Right ventricle myocardium inferior (tissue), 1 donor: ENCODE measurements around the gene TACR2. TPM values are rescaled to one million over a fixed set of nuclear protein-coding genes. Genes with fewer than 3 reads are reported as not detected.
A peak's percentile ranks its signal among the peaks of the same experiment; 100 is the strongest.

ENCODE experiments used
- ATAC-seq: fragments of 200-7000 bp; cut with Tn5 transposase; one replicate; pipeline ENCODE4 v1.9.1; 2020; ENCODE audit warnings: mild to moderate bottlenecking, moderate library complexity
- DNase-seq: peaks from one replicate; pipeline ENCODE4 v3.0.0; 2021; ENCODE audit errors: missing footprints
- intact Hi-C: fragments of 100-400 bp; cut with DNase I; formaldehyde crosslinking; loops from one replicate; pipeline ENCODE4 v1.11.0; 2022
- total RNA-seq: library from RNA; stranded (reverse); fragmentation: NEBNext Ultra II Directional; extraction: Animal tissue kit (Norgen Biotek cat#: 25700); gene quantifications from one replicate; pipeline ENCODE4 v1.2.1, GENCODE V29; 2021
- donor health status: DM: no; HTN: yes; CAD: no; lungs with severe emphysema.

TACR2 gene
- total RNA-seq, 1 donor from 2014 or later: 0.19 TPM

GRCh38 chr10:69388488-69388887, 28.2 kb downstream of the TACR2 start:
- DNase-seq: no peak
- no peak for ATAC-seq
- intact Hi-C loops: no loop called here

DNA sequence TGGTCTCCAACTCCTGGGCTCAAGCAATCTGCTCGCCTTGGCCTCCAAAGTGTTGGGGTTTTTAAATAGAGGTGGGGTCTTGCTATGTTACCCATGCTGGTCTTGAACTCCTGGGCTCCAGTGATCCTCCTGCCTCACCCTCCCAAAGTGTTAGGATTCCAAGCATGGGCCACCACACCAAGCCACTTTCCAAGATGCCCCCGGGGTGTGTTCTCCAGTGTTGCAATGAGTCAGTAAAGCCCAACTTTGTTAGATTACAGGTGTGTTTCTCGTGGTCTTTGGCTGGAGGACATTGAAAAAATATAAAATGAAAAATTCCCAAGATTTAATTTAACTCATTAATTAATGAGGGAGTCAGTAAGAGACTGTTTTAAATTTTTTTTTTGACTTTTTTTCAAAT, 29.2 kb downstream of the TACR2 start:
- intact Hi-C loops: no loop called here
- DNase-seq: no peak

DNA sequence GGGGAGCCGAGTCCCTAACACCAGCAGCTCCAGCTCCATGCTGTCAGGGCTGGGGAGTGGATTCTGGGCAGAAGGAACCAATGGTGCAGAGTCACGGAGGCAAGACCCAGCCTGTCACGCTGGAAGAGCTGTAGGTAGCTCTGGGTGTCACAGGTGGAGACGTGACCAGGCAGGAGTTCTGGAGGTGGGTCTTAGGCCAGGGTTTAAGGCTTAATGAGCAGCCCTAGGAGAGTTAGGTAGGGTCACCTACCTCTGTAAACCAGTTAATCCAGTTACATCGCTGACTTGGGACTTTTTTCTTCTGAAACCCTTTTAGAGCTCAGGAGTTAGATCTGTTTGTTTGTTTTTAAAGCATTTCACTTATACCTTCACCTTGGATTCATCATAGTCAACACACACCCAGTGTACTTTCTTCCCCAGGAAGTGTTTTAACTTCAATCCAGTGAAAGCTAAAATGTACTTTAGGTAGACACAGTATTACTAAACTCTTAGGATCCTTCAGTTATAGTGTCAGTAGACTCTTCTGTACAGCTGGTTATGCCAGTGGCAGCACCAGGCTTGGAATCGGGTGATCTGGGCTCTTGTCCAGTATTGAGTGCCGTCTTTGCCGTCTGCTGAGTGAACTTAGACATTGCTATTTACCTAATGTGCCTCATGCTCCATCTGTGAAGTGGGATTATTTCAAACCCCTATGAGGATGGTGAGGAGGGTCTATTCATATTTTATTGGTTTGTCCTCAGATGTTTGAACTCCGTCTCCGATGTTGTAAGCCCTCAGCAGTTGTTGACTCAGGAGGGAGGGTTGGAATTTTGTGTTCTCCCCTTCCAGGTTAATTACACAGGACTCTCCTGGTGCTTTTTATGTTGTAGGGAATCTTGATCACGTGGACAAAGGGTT, 31.0 kb downstream of the TACR2 start:
- DNase-seq: no peak
- no peak for ATAC-seq
- intact Hi-C loops: no loop called here

More for the DNA sequence above, 29.2 kb downstream of the TACR2 start:
- no peak for ATAC-seq

- intact Hi-C loops: no loop called here
- no peak for ATAC-seq
- DNase-seq: no peak
Measured at GRCh38 chr10:69384320-69384719, 32.4 kb downstream of the TACR2 start.

- ATAC-seq: peak; percentile 77
- no peak for DNase-seq
- intact Hi-C loops: no loop called here
Measured at GRCh38 chr10:69383558-69383957, 33.2 kb downstream of the TACR2 start.

DNA sequence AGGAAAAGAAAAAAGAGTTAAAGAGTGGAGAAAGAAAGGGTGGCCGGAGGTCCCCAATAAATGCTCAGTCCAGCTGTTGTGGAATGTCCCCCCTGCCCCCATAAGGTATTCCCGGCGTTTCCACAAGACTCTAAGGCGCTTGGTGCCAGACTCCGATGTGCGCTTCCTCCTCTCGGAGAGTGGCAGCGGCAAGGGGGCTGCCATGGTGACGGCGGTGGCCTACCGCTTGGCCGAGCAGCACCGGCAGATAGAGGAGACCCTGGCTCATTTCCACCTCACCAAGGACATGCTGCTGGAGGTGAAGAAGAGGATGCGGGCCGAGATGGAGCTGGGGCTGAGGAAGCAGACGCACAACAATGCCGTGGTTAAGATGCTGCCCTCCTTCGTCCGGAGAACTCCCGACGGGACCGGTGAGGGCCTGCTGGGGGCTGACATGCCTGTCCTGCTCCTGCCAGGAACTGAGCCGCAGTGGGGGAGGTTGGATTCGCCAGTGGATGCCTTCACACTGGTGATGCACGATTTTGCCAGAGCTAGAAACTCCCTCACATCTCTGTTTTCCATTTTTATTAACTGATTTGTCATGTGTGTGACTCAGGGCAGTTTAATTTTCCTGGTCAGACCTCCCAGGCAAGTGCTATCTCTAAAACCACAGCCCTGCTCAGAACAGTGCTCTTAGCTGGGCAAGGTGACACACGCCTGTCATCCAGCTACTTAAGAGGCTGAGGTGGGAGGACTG, 34.2 kb downstream of the TACR2 start:
- intact Hi-C loops: no loop called here
- ATAC-seq (no peak), DNase-seq (no peak)

DNA sequence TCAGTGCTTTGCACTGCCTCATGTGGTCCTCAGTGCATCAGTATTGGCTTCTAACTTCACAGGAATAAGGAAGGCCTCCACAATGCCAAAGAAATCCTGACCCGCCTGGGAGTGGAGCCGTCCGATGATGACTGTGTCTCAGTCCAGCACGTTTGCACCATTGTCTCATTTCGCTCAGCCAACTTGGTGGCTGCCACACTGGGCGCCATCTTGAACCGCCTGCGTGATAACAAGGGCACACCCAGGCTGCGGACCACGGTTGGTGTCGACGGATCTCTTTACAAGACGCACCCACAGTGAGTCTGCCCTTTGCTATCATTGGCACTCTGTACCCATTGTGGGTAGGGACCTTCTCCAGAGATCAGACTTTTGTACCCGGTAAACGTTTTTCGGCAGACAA, 36.9 kb downstream of the TACR2 start:
- no peak for DNase-seq
- no peak for ATAC-seq
- intact Hi-C loops: loop anchor here (5.0 kb wide), 1 partner anchor 62 kb away; no protein-coding TSS in a partner anchor

GRCh38 chr10:69377933-69378332, 38.8 kb downstream of the TACR2 start:
- ATAC-seq (peak; percentile 20), DNase-seq (no peak)
- intact Hi-C loops: loop anchor here (5.0 kb wide), 1 partner anchor 61 kb away; no protein-coding TSS in a partner anchor

DNA sequence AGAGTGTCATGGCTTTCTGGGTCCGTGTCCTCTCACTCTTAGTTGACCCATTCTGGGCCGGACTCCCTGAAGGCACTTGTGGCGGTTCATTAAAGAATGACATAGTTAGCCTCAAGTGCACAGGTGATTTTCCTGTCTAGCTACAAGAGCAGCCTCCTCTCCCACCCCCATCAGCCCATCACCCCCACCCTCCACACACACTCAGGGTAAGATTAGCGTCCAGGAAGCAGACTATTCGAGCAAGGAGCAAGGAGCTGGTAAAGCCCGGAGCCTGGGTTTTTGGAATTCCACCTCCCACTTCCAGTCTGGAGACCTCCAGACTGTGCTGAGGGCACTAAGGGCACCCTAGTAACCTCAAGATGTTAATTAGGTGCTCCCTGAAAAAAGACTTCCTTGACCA, 39.5 kb downstream of the TACR2 start:
- intact Hi-C loops: loop anchor here (5.0 kb wide), 1 partner anchor 60 kb away; no protein-coding TSS in a partner anchor
- ATAC-seq: no peak
- DNase-seq: no peak

GRCh38 chr10:69376662-69377061, 40.1 kb downstream of the TACR2 start:
- intact Hi-C loops: loop anchor here (5.0 kb wide), 1 partner anchor 59 kb away; no protein-coding TSS in a partner anchor
- ATAC-seq (no peak), DNase-seq (no peak)

DNA sequence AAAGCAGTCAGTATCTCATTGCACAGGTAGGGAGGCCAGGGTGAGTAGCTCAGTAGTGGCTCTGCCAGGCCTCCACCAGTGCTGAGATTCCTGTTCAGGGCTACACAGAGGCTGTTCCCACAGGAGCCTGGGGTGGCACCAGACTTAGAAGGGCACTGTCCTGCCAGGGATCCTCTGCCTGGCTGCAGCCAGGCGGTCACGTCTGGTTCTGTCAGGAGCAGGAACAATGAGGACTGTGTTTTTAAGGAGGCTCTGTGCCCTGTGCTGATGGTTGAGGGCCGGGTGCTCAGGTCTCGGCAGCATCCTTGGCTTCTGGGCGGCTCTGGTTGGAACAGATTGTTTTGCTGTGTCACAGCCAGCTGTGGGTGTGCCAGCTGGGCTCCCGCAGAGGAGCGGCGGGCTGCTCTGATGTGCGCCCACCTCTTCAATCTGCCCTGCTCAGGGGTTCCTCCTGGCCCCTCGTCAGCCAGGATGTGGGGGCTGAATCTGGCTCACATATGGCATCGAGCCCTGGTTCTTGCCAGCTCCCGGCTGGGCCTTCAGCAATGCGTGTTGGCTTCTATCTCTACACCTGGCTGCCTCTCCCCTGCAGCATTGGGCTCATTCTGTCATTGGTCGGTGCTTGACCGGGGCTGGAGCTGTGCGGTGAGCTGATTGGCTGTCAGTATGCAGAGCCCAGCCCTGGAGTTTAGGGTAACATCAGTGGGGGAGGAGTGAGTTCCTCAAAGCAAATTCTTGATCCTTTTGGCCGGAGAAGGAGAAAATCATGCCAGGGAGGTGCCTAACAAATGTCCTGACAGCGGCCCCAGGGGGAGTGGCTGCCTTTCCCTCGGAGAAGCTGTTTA, 41.2 kb downstream of the TACR2 start:
- intact Hi-C loops: loop anchor here (5.0 kb wide), 1 partner anchor 58 kb away; no protein-coding TSS in a partner anchor
- DNase-seq (no peak), ATAC-seq (peak; percentile 89)

GRCh38 chr10:69374931-69375306, 41.8 kb downstream of the TACR2 start:
- no peak for ATAC-seq
- intact Hi-C loops: loop anchor here (5.0 kb wide), 1 partner anchor 58 kb away; no protein-coding TSS in a partner anchor
- DNase-seq: no peak

DNA sequence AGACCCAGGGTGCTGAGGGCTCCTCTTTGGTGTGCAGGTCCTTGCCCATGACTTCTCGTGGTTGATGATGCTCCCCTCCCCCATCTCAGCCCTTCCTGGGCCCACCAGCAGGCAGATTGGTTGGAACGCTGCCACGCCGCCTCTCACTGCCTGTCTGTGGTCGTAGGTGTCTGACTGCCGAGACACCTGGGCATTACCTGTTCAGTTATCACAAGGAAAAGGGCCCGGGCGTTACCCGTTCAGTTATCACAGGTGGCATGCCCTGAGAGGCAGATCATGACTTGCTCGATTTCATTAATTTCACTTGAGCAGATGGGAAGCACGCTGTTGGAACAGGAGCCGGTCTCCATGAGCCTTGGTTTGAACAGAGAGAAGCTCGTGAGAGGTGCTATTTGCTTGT, 42.5 kb downstream of the TACR2 start:
- DNase-seq: no peak
- ATAC-seq: no peak
- intact Hi-C loops: no loop called here

DNA sequence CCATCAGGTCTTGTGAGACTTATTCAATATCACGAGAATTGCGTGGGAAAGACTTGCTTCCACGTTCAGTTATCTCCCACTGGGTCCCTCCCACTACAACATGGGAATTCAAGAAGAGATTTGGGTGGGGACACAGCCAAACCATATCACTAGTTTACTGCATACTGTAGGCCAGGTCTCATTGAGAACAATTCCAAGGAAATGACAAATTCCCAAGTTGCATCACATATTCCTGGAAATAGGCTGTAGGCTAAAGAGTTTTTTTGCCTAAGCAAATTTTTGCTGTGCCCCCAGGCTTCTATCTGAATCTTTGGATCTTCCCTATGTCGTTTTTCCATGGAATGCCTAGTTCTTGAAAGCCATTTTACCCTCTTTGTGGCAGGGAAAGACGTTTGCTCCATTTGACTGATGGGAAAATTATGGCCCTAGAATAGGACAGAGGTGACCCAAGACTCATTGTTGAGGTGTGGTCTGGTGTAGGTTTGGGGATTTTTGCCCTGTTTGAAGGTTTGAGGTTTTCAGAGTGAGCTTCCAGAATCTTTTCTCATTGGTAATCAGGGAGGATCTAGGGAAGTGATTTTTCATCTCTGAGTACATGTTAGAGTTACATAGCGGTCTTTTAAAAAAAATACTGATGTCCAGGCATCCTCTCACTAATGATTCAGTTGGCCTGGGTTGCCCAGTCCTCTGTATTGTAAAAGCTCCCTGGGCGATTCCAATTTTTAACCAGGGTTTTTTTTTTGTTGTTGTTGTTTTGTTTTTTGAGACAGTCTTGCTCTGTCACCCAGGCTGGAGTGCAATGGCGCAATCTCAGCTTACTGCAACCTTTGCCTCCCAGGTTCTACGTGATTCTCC, 44.4 kb downstream of the TACR2 start:
- DNase-seq (no peak), ATAC-seq (no peak)
- intact Hi-C loops: no loop called here

DNA sequence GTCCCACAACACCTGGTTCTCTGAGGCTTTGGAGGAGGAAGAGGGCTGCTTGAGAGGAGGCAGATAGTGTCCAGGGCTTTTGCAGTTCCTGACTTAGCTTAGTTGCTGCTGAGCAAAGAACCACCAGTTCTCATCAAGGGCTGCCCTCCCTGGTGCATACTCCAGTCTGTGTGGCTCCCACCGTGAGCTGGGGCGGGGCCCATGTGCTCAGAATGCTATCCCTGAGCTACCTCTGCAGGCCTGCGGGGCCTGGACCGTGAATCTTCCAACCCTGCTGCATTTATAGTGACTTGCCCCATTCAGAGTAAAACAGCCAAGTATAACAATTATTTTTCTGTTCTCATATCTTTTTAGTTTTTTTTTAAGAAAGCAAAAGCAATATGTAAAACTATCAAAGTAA, 49.2 kb downstream of the TACR2 start:
- intact Hi-C loops: no loop called here
- DNase-seq: no peak
- ATAC-seq: no peak

GRCh38 chr10:69366738-69367137, 50.0 kb downstream of the TACR2 start:
- no peak for DNase-seq
- intact Hi-C loops: no loop called here
- no peak for ATAC-seq

DNA sequence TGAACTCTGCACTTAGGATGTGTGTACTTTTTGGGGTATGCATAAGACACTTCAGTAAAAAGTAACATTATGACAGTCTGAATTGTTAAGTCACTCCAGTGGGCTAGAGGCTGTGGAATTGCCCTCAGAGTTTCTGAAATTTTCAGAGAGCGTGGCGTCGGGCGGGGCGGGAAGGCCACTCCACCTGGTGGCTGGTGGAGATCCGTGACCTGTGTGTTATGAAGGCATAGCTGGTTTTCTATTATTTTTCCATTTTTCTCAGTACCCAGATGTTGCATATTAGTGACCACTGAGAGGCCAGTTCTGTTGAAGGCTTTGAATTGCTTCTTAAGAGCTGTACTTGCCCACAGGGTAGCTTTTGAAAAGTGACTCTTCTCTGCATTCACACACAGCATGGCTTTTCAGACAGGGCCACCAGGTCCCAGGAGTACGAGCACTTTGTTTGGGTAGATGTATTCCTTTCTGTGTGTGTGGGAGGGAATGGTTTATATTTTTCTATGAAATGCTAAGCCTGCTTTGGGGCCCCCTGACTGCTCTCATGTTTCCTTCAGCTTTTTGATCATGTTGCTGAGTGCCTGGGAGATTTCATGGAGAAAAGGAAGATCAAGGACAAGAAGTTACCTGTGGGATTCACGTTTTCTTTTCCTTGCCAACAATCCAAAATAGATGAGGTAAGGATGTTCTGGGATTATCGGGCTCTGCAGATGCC, 52.3 kb downstream of the TACR2 start:
- intact Hi-C loops: loop anchor here (5.0 kb wide), 1 partner anchor 47 kb away; no protein-coding TSS in a partner anchor
- DNase-seq: no peak

More for the DNA sequence above, 52.3 kb downstream of the TACR2 start:
- ATAC-seq: no peak
